Natural killer cell (primary cell): ENCODE measurements around the gene COX5A. TPM values are rescaled to one million over a fixed set of nuclear protein-coding genes. Genes with fewer than 3 reads are reported as not detected.

Experiments
- ATAC-seq, 3 donors: fragments of 150-1000 bp in 2 of 3; fragments of 200-7000 bp in 1 of 3; cut with Tn5 transposase; 1 replicate in 1 of 3; 2 replicates in 2 of 3; pipeline ENCODE4 v1.10.0; 2021; ENCODE audit warnings: mild to moderate bottlenecking in 2 of 3, moderate library complexity in 2 of 3
- DNase-seq, 2 donors: peaks; one replicate each; pipeline versions ENCODE4 v3.0.0 to v3.0.0-alpha.2; 2013 to 2021; ENCODE audit warnings: mixed read lengths in 1 of 2
- H3K27ac ChIP-seq: one replicate; pipeline ENCODE4 v1.5.1; 2013; ENCODE audit warnings: mild to moderate bottlenecking, low read length
- H3K27me3 ChIP-seq: one replicate; pipeline ENCODE4 v1.6.1; 2013; ENCODE audit warnings: low read length; ENCODE audit not compliant: control insufficient read depth, insufficient read depth
- H3K36me3 ChIP-seq: one replicate; pipeline ENCODE4 v1.6.1; 2013; ENCODE audit warnings: low read length; ENCODE audit not compliant: control insufficient read depth, insufficient read depth
- H3K4me1 ChIP-seq: one replicate; pipeline ENCODE4 v1.6.1; 2013; ENCODE audit warnings: low read length; ENCODE audit not compliant: control insufficient read depth, insufficient read depth
- H3K4me3 ChIP-seq: one replicate; pipeline ENCODE4 v1.5.1; 2013; ENCODE audit warnings: low read length
- H3K9me3 ChIP-seq: one replicate; pipeline ENCODE4 v1.6.1; 2013; ENCODE audit warnings: low read length; ENCODE audit not compliant: control insufficient read depth, insufficient read depth
- H3K27ac Mint-ChIP-seq, 2 donors: one replicate each; pipeline ENCODE4 v1.8.0; 2022; ENCODE audit warnings: mild to moderate bottlenecking in 2 of 2, mixed read lengths in 2 of 2, moderate library complexity in 1 of 2
- H3K27me3 Mint-ChIP-seq, 2 donors: one replicate each; pipeline ENCODE4 v1.8.0; 2022; ENCODE audit warnings: low read depth in 2 of 2, mixed read lengths in 2 of 2
- H3K36me3 Mint-ChIP-seq: one replicate; pipeline ENCODE4 v1.8.0; 2022; ENCODE audit warnings: mixed read lengths
- H3K4me1 Mint-ChIP-seq, 2 donors: one replicate each; pipeline ENCODE4 v1.8.0; 2022; ENCODE audit warnings: mixed read lengths in 2 of 2
- H3K4me3 Mint-ChIP-seq: one replicate; pipeline ENCODE4 v1.8.0; 2022; ENCODE audit warnings: mild to moderate bottlenecking, moderate library complexity, mixed read lengths
- H3K9me3 Mint-ChIP-seq, 2 donors: one replicate each; pipeline ENCODE4 v1.8.0; 2022; ENCODE audit warnings: mixed read lengths in 2 of 2
- CTCF ChIP-seq: fragments of 200-600 bp; IDR thresholded peaks from one replicate; pipeline ENCODE4 v1.8.0; 2022; ENCODE audit warnings: antibody characterized with exemption
- WGBS: methylation state at CpG from one replicate; pipeline ENCODE4 v1.1.7; 2013; ENCODE audit warnings: missing lambda C conversion rate; ENCODE audit not compliant: insufficient coverage; 5-methylcytosine and 5-hydroxymethylcytosine counted together
- intact Hi-C: fragments of 100-400 bp; cut with micrococcal nuclease; formaldehyde crosslinking; loops from one replicate; pipeline ENCODE4 v1.14.2; 2022
- total RNA-seq, 4 donors: library from RNA; stranded (reverse); fragments of 120-200 nt in 1 of 4; gene quantifications; one replicate each; pipeline versions ENCODE4 v1.2.3 to v1.2.4, GENCODE V29; 2013 to 2022

COX5A gene
- total RNA-seq, 3 donors from 2014 or later (not counting 1 experiment from before 2014, with no cell fraction given) = 69.7 to 90.0 (median 76.9) TPM

- ATAC-seq (no peak), DNase-seq (peak in 1 of 2 donors; percentile 16)
- no peaks in the 10 kb centered on the region for H3K4me1 Mint-ChIP-seq
- 45% methylated on average over 3 of the region's 3 CpGs for WGBS
- intact Hi-C loops = no loop called here
- no peak overlapping the region for H3K27ac ChIP-seq
- H3K4me3 ChIP-seq = no peak overlapping the region
- no peaks in the 10 kb centered on the region for H3K27me3 ChIP-seq
- H3K27ac Mint-ChIP-seq = no peak overlapping the region
- H3K36me3 ChIP-seq = no peaks in the 10 kb centered on the region
- no peaks in the 10 kb centered on the region for H3K36me3 Mint-ChIP-seq
- no peaks in the 10 kb centered on the region for H3K9me3 Mint-ChIP-seq
- TF ChIP-seq CTCF = no peak
- H3K4me1 ChIP-seq = no peaks in the 10 kb centered on the region
- H3K9me3 ChIP-seq = no peaks in the 10 kb centered on the region
- H3K27me3 Mint-ChIP-seq = peaks cover 10 to 14% of the 10 kb centered on the region in 2 donors
- H3K4me3 Mint-ChIP-seq = no peak overlapping the region
Observed at GRCh38 chr15:74978503-74978902, 40.6 kb upstream of the COX5A start.

GRCh38 chr15:74978077-74978476 is 40.2 kb upstream of the COX5A start:
- Mint-ChIP-seq H3K27me3 (peaks cover 8 to 14% of the 10 kb centered on the region in 2 donors), H3K9me3 (no peaks in the 10 kb centered on the region), H3K36me3 (no peaks in the 10 kb centered on the region), H3K27ac (no peak overlapping the region), H3K4me1 (no peaks in the 10 kb centered on the region), H3K4me3 (no peak overlapping the region)
- WGBS = 83% methylated on average over 1 of the region's 1 CpG
- TF ChIP-seq CTCF = no peak
- Histone ChIP-seq H3K4me3 (no peak overlapping the region), H3K9me3 (no peaks in the 10 kb centered on the region), H3K27me3 (no peaks in the 10 kb centered on the region), H3K36me3 (no peaks in the 10 kb centered on the region), H3K27ac (no peak overlapping the region), H3K4me1 (no peaks in the 10 kb centered on the region)
- no peak for DNase-seq
- ATAC-seq = no peak
- intact Hi-C loops = no loop called here

- no peak for TF ChIP-seq CTCF
- ATAC-seq = no peak
- Histone ChIP-seq H3K9me3 (no peaks in the 10 kb centered on the region), H3K4me3 (no peak overlapping the region), H3K36me3 (no peaks in the 10 kb centered on the region), H3K27me3 (no peaks in the 10 kb centered on the region), H3K27ac (no peak overlapping the region), H3K4me1 (no peaks in the 10 kb centered on the region)
- WGBS = 86% methylated on average over 1 of the region's 4 CpGs
- Mint-ChIP-seq H3K36me3 (no peaks in the 10 kb centered on the region), H3K27me3 (peaks cover 8 to 19% of the 10 kb centered on the region in 2 donors), H3K27ac (no peak overlapping the region), H3K9me3 (no peaks in the 10 kb centered on the region), H3K4me1 (no peaks in the 10 kb centered on the region), H3K4me3 (no peak overlapping the region)
- intact Hi-C loops = no loop called here
- no peak for DNase-seq
Observed at GRCh38 chr15:74977599-74977998, 39.7 kb upstream of the COX5A start.

GRCh38 chr15:74976159-74976558 is 38.3 kb upstream of the COX5A start:
- TF ChIP-seq CTCF = no peak
- no peaks in the 10 kb centered on the region for H3K4me1 ChIP-seq
- H3K27me3 Mint-ChIP-seq = peaks cover 8 to 20% of the 10 kb centered on the region in 2 donors
- no peaks in the 10 kb centered on the region for H3K27me3 ChIP-seq
- H3K36me3 Mint-ChIP-seq = no peaks in the 10 kb centered on the region
- no peaks in the 10 kb centered on the region for H3K9me3 Mint-ChIP-seq
- intact Hi-C loops = no loop called here
- 91% methylated on average over 1 of the region's 1 CpG for WGBS
- H3K4me3 Mint-ChIP-seq = no peak overlapping the region
- H3K4me3 ChIP-seq = no peak overlapping the region
- no peak for ATAC-seq
- H3K27ac ChIP-seq = no peak overlapping the region
- no peak overlapping the region for H3K27ac Mint-ChIP-seq
- no peaks in the 10 kb centered on the region for H3K36me3 ChIP-seq
- DNase-seq = no peak
- H3K9me3 ChIP-seq = no peaks in the 10 kb centered on the region
- no peaks in the 10 kb centered on the region for H3K4me1 Mint-ChIP-seq
